KBM-7 (cell line): ENCODE data around the gene BTBD9.

ENCODE experiments used
- DNase-seq: peaks from one replicate; pipeline ENCODE4 v3.0.0-alpha.2; 2015
- in situ Hi-C: fragments of 300-500 bp; cut with MboI; formaldehyde crosslinking; loops from 2 replicates; pipeline ENCODE4 v1.14.3; 2020; ENCODE audit warnings: low sequenced_read_pairs, low pct_unique_long_range_greater_than_20kb, mixed read lengths

BTBD9 gene

DNA sequence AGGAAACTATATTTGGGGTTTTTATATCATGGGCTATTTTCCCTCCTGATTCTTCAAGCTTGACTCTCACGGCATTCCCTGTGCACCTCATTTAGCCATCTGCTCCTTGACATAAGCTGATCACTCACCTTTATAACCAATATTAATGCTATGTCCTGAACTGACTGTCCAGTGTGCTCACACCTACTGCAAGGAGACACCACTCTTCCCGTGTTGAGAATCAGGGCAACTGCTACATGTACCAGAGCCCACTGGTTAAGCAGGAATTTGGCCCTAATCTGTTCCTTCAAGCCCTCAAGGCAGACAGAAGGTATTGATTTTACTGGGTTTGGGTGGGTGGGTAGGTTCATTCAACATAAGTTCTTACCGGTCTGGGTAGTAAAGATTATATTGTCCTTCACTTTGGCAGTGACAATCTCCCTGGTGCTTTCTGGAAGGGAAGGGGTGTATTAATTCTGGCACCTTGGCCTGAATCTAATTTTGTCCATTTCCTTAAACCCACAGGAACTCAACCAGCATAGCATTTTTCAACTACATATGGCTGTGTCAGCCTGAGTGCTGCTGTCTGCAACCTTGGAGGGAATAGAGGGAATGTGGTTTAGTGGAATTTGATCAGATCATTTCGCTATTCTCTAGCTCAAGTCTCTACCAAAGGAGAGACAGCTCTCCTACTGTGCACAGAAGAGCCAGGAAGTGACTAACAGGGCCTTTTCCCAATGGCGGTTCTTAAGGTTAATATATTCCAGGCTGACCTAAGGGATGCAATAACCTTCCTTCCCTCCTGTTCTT is 293.2 kb downstream of the BTBD9 start:
- DNase-seq = no peak
- in situ Hi-C loops = no loop called here

DNA sequence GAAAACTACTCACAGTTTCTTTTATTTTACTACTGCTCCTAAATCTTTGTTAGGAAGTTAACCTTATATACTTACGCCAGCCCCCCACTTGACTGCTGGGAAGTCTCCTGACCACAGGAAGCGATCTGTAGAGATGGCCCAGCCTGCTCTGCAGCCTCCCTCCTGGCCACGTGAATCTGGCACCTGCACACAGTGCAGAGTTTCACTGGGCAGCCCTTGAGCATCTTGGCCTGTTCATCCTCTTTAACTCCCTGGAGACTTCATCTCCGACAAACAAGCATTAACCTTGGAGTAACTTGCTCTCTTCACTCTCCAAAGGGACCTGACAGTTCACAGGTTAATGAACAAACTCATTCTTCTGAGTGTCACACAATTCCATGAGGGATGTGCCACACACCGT is 294.1 kb downstream of the BTBD9 start:
- no peak for DNase-seq

DNA sequence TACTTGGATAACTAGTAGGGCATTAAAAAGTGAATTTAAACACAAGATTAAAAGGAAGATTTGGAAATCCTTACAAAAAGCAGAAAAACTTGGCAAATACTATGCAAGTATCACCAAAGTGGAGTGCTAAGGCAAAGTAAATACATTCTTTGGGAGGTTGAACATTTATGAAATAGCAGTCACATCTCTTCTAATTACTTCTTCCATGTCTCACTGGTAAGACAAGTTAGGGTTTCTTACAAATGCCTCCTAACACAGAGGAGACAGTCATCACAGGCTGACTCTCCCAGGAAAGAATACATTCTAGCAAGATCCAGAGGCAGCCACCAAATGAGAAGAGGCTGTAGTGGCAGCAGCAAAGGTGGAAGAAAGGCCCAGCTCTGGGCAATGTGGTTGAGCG is 298.2 kb downstream of the BTBD9 start:
- no peak for DNase-seq
- in situ Hi-C loops = no loop called here

More for the DNA sequence above, 294.1 kb downstream of the BTBD9 start:
- in situ Hi-C loops = no loop called here

GRCh38 chr6:38339914-38340313 is 299.8 kb downstream of the BTBD9 start:
- in situ Hi-C loops = no loop called here
- no peak for DNase-seq

GRCh38 chr6:38337819-38338465 is 301.8 kb downstream of the BTBD9 start:
- no peak for DNase-seq
- in situ Hi-C loops = no loop called here

- in situ Hi-C loops = no loop called here
- no peak for DNase-seq
These were observed 302.8 kb downstream of the BTBD9 start for GRCh38 chr6:38336922-38337321.

DNA sequence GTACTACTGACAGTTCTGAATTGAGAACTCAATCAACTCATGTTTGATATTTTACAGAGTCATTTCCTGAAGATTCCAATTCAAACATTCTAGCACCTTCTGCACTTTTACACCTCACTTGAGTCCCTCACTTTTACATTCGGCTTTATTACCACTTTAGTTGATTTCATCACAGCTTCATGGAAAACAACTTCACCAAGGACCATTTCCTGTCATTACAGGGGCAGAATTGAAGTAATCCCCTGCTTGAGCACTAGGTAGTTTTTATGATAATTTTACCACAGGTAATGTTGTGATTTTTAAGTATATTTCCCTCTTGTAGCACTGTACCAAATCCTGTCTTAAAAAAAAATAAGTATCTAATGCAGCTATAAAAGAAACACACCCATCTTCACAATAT is 312.9 kb downstream of the BTBD9 start:
- in situ Hi-C loops = no loop called here
- DNase-seq = no peak

- DNase-seq = no peak
- in situ Hi-C loops = no loop called here
These were observed 316.5 kb downstream of the BTBD9 start for GRCh38 chr6:38323216-38323615.

GRCh38 chr6:38322138-38322537 is 317.6 kb downstream of the BTBD9 start:
- in situ Hi-C loops = no loop called here
- no peak for DNase-seq

GRCh38 chr6:38320843-38321242 is 318.9 kb downstream of the BTBD9 start:
- in situ Hi-C loops = no loop called here

GRCh38 chr6:38320358-38320757 is 319.4 kb downstream of the BTBD9 start:
- DNase-seq = no peak
- in situ Hi-C loops = no loop called here

More at GRCh38 chr6:38320843-38321242, 318.9 kb downstream of the BTBD9 start:
- DNase-seq = no peak

DNA sequence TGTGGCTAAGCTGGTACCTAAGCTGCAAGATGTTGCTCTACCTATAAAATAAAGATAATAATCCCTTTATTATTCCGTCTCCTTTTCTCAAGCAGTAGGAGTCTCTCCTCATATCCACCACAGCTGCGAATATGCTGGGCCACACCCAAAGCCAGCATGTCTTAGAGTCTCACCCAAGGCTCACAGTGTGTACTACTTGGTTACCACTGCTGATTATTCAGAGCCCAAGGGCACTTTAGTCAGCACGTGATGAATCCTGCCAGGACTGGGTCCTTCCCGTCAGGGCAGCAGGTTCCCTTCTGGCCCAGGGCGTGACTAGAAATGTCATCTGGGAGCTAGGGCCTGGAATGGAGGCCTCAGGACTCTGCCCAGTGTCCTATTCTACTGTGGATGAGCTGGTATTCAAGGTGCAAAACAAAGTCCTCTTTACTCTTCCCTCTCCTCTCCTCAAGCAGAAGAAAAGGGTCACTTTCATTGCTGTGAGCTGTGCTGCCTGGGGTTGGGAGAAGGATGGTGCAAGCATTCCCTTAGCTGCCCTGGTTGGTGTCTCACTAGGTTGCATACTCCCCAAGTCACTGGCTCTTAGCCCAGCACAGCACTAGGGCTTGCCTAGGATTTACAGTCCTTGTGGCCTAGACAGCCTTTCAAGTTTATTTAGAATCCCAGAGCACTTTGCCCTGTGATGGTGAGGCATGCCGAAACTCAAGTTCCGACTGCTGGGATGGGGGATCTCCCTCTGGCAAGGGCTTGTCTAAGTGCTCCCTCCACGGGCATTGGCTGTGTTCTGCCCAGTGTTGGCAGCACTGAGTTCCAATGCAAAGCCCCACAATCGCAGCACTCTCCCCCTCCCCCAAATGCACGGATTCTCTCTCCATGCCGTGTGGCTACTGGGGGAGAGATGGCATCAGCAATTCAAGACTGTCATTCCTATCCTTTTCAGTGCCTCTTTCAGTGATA is 320.2 kb downstream of the BTBD9 start:
- in situ Hi-C loops = no loop called here
- DNase-seq = no peak

DNA sequence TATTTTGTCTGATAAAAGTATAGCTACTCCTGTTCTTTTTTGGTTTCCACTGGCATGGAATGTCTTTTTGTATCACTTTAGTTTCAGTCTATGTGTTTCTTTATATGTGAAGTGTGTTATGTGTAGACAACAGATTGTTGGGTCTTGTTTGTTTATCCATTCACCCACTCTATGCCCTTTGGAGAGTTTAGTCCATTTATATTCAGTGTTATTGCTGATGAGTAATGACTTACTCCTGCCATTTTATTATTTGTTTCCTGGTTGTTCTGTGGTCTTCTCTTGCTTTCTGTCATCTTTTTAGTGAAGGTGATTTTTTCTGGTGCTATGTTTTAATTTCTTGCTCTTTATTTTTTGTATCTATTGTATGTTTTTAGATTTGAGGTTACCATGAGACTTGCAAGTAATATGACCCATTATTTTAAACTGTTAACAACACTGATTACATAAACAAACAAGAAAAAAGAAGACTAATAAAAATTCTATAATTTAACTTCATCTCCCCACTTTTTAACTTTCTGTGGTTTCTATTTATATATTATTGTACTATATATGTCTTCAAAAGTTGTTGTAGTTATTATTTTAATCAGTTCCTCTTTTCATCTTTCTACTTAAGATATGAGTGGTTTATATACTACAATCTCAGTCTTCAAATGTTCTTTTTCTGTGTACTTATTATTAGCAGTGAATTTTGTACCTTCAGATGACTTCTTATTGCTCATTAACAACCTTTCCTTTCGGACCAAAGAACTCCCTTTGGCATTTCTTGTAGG is 323.4 kb downstream of the BTBD9 start:
- in situ Hi-C loops = no loop called here
- no peak for DNase-seq

DNA sequence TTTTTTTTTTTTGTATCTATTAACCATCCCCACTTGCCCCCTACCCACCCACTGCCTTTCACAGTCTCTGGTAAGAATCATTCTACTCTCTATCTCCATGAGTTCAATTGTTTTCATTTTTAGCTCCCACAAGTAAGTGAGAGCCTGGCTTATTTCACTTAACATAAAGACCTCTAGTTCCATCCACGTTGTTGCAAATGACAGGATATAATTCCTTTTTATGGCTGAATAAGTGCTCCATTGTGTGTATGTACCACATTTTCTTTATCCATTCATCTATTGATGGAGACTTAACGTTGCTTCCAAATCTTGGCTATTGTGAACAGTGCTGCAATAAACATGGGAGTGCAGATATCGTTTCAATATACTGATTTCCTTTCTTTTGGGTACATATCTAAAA is 328.5 kb downstream of the BTBD9 start:
- DNase-seq = no peak
- in situ Hi-C loops = no loop called here

- no peak for DNase-seq
- in situ Hi-C loops = no loop called here
These were observed 329.7 kb downstream of the BTBD9 start for GRCh38 chr6:38310061-38310460.

DNA sequence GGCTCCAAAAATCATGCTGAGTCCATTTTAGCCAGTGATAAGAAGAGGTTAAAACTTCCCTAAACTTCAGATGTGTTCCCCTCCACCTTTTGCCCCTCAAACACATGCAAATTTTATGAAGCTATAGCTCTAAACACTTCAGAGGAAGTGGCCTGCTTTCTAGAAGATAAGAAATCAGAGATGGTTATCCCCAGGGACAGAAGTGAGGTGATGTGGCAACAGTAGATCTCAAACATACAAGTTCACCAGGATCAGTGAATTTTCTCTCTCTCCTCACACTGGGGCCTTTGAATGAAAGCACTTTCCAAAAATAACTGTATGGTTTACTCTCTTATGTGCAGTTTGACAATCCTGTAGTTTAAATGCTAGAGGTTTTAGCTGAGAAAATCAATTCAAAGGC is 332.0 kb downstream of the BTBD9 start:
- in situ Hi-C loops = no loop called here

DNA sequence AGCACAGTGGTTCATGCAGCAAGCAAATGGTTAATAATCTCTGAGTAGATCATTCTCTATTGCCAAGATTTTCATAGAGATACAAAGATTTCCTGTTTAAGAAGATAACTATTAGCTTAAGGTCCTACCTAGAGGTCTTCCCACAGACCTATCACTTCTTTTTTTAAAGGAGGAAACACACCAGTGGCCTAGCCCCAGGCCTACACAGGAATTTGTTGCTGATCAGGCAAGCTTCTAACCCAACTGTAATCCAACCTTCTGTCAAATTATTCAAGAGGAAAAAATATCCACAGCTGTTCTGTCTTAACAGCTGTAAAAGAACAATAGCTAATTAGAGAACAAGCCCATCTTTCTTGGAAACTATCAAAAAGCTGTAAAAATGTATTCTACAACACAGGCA is 332.8 kb downstream of the BTBD9 start:
- in situ Hi-C loops = no loop called here

More for the DNA sequence above, 332.0 kb downstream of the BTBD9 start:
- peak; percentile 69 for DNase-seq

DNA sequence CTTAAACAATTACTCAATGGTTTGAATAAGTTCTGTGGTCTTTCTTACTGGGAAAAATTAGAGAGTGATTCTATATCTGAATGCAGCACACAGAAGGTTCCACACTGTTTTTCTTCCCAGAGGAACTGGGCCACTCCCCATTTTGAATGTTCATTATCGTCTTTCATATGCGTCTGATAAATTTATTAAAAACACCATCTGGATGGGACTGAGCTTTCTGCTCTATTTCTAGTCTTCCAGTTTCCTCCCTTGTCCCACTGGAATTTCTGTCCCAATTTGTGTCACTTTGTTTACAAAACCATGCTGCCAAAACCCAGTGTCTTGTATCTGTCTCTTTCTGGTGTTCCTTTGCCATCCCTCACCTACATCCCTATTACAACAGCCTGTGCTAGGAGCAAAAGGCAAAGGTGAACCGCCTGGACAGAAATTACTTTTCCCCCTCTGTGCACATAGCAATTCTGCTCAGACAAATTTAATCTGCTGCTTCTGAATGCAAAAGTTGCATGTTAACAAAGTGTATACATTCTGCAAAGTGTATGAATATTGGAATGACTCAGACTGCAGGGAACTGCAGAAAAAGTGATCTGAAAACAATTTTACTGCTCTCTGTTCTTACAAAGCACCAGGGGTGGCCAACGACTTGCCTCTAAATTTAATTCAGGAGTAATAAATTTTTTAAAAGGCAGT is 333.6 kb downstream of the BTBD9 start:
- DNase-seq = no peak
- in situ Hi-C loops = no loop called here

More for the DNA sequence above, 332.8 kb downstream of the BTBD9 start:
- DNase-seq = peak; percentile 5
